ENCODE results near the gene MMD.

The MMD gene

GRCh38 chr17:55416470-55417052, 5.1 kb downstream of the MMD start:
- intact Hi-C loops (cut with DNase I; ENCODE audit: low total_unique reads): loop anchor here (10.0 kb wide), 1 partner anchor 98 kb away; the partner anchor contains the start of gene SMIM36

GRCh38 chr17:55416000-55416399, 5.6 kb downstream of the MMD start:
- H3K9me3 ChIP-seq: no peaks in the 10 kb centered on the region
- H3K27ac ChIP-seq: peak overlapping the region; percentile 31 to 44
- no peak overlapping the region for H3K4me3 ChIP-seq
- TF ChIP-seq CTCF (IDR thresholded peaks at IDR 0.05): peak in 1 of 2 experiments; percentile 33
- H3K4me1 ChIP-seq: peaks cover 0 to 33% (median 12%) of the 10 kb centered on the region in 4 donors
- intact Hi-C loops (cut with DNase I; ENCODE audit: low total_unique reads): loop anchor here (10.0 kb wide), 1 partner anchor 99 kb away; the partner anchor contains the start of gene SMIM36
- peaks cover 8 to 19% (median 16%) of the 10 kb centered on the region in 3 donors for H3K36me3 ChIP-seq
- no peak for DNase-seq
- H3K27me3 ChIP-seq: no peaks in the 10 kb centered on the region

More at GRCh38 chr17:55416470-55417052, 5.1 kb downstream of the MMD start:
- Histone ChIP-seq H3K9me3 (no peaks in the 10 kb centered on the region), H3K4me3 (no peak overlapping the region), H3K27me3 (no peaks in the 10 kb centered on the region), H3K4me1 (peaks cover 0 to 34% (median 12%) of the 10 kb centered on the region in 4 donors), H3K27ac (peak overlapping the region; percentile 31 to 44), H3K36me3 (peaks cover 4 to 16% (median 10%) of the 10 kb centered on the region in 3 donors)
- DNase-seq: no peak
- no peak for TF ChIP-seq CTCF (IDR thresholded peaks at IDR 0.05)

- no peak for DNase-seq
- H3K4me3 ChIP-seq: no peak overlapping the region
- H3K27ac ChIP-seq: no peak overlapping the region
- H3K4me1 ChIP-seq: peaks cover 0 to 23% (median 7%) of the 10 kb centered on the region in 4 donors
- peaks cover 17 to 29% (median 26%) of the 10 kb centered on the region in 3 donors for H3K36me3 ChIP-seq
- intact Hi-C loops (cut with DNase I; ENCODE audit: low total_unique reads): loop anchor here (10.0 kb wide), 1 partner anchor 100 kb away; the partner anchor contains the start of gene SMIM36
- no peaks in the 10 kb centered on the region for H3K9me3 ChIP-seq
- no peaks in the 10 kb centered on the region for H3K27me3 ChIP-seq
- TF ChIP-seq CTCF (IDR thresholded peaks at IDR 0.05): no peak
These were observed 6.7 kb downstream of the MMD start for GRCh38 chr17:55414983-55415382.

GRCh38 chr17:55413825-55414489, 7.7 kb downstream of the MMD start:
- intact Hi-C loops (cut with DNase I; ENCODE audit: low total_unique reads): loop anchor here (10.0 kb wide), 1 partner anchor 101 kb away; the partner anchor contains the start of gene SMIM36

GRCh38 chr17:55411463-55411855, 10.2 kb downstream of the MMD start:
- DNase-seq: no peak
- H3K9me3 ChIP-seq: no peaks in the 10 kb centered on the region
- intact Hi-C loops (cut with DNase I; ENCODE audit: low total_unique reads): loop anchor here (10.0 kb wide), 1 partner anchor 103 kb away; the partner anchor contains the start of gene SMIM36
- H3K36me3 ChIP-seq: peaks cover 31 to 58% (median 47%) of the 10 kb centered on the region in 3 donors
- peaks cover 0 to 14% (median 2%) of the 10 kb centered on the region in 4 donors for H3K4me1 ChIP-seq
- no peak overlapping the region for H3K27ac ChIP-seq
- no peak for TF ChIP-seq CTCF (IDR thresholded peaks at IDR 0.05)
- H3K27me3 ChIP-seq: no peaks in the 10 kb centered on the region
- no peak overlapping the region for H3K4me3 ChIP-seq

More at GRCh38 chr17:55413825-55414489, 7.7 kb downstream of the MMD start:
- no peaks in the 10 kb centered on the region for H3K9me3 ChIP-seq
- H3K27me3 ChIP-seq: no peaks in the 10 kb centered on the region
- no peak overlapping the region for H3K4me3 ChIP-seq
- TF ChIP-seq CTCF (IDR thresholded peaks at IDR 0.05): no peak
- peaks cover 24 to 40% (median 36%) of the 10 kb centered on the region in 3 donors for H3K36me3 ChIP-seq
- no peak for DNase-seq
- H3K4me1 ChIP-seq: peaks cover 0 to 22% (median 4%) of the 10 kb centered on the region in 4 donors
- H3K27ac ChIP-seq: no peak overlapping the region

All from tibial artery (tissue), 4 donors.